C4-2B (cell line): ENCODE data around the gene KCNN1.

ENCODE experiments used
- CTCF ChIP-seq: fragments of 450-650 bp; conservative IDR thresholded peaks from 2 replicates; pipeline ENCODE4 v1.5.1; 2017; ENCODE audit warnings: mild to moderate bottlenecking
- ZFX ChIP-seq: fragments of 450-650 bp; IDR thresholded peaks from 2 replicates; pipeline ENCODE4 v1.6.1; 2017

GRCh38 chr19:18000915-18001776, 34.2 kb downstream of the KCNN1 start:
- TF ChIP-seq CTCF (no peak), ZFX (peak; percentile 61; the same call in 1 of the 2 replicates)
